Right hindlimb (tissue), 1 donor: ENCODE measurements around the gene GRAMD1A.
"Not testable (repeated sequence)": the region's sequence is repeated elsewhere in the genome, so short reads cannot be mapped to it uniquely, and the experiment has no call there.

Source experiments
- DNase-seq: peaks from one replicate; pipeline ENCODE4 v3.0.0-alpha.2; 2018

The GRAMD1A gene

GRCh38 chr19:35004517-35005255 is 4.6 kb downstream of the GRAMD1A start:
- no peak for DNase-seq

GRCh38 chr19:35005256-35005977 is 5.3 kb downstream of the GRAMD1A start:
- DNase-seq, result no peak

GRCh38 chr19:35006007-35006341 is 5.9 kb downstream of the GRAMD1A start:
- DNase-seq, result not testable (repeated sequence)

- no peak for DNase-seq
Measured at GRCh38 chr19:35006342-35006998, 6.3 kb downstream of the GRAMD1A start.

- no peak for DNase-seq
Measured at GRCh38 chr19:35006999-35007365, 6.9 kb downstream of the GRAMD1A start.

GRCh38 chr19:35007427-35007826 is 7.3 kb downstream of the GRAMD1A start:
- not testable (repeated sequence) for DNase-seq

- DNase-seq, result no peak
Measured at GRCh38 chr19:35008891-35009341, 8.8 kb downstream of the GRAMD1A start.

GRCh38 chr19:35009424-35010415 is 9.6 kb downstream of the GRAMD1A start:
- DNase-seq, result no peak

GRCh38 chr19:35011091-35011689 is 11.1 kb downstream of the GRAMD1A start:
- DNase-seq, result no peak

- no peak for DNase-seq
Measured at GRCh38 chr19:35011737-35012682, 11.9 kb downstream of the GRAMD1A start.

GRCh38 chr19:35013041-35013819 is 13.1 kb downstream of the GRAMD1A start:
- peak; percentile 85 for DNase-seq

GRCh38 chr19:35013820-35014754 is 14.0 kb downstream of the GRAMD1A start:
- no peak for DNase-seq

- DNase-seq, result not testable (repeated sequence)
Measured at GRCh38 chr19:35014774-35015173, 14.7 kb downstream of the GRAMD1A start.

GRCh38 chr19:35015270-35015953 is 15.3 kb downstream of the GRAMD1A start:
- no peak for DNase-seq

GRCh38 chr19:35015954-35016351 is 15.8 kb downstream of the GRAMD1A start:
- DNase-seq, result no peak

GRCh38 chr19:35017507-35017906 is 17.4 kb downstream of the GRAMD1A start:
- DNase-seq, result no peak

GRCh38 chr19:35018379-35018778 is 18.3 kb downstream of the GRAMD1A start:
- DNase-seq, result no peak

- DNase-seq, result no peak
Measured at GRCh38 chr19:35019144-35019543, 19.0 kb downstream of the GRAMD1A start.
